ENCODE results near the gene SCIN.
A peak's percentile ranks its signal among the peaks of the same experiment; 100 is the strongest.

SCIN gene

DNA sequence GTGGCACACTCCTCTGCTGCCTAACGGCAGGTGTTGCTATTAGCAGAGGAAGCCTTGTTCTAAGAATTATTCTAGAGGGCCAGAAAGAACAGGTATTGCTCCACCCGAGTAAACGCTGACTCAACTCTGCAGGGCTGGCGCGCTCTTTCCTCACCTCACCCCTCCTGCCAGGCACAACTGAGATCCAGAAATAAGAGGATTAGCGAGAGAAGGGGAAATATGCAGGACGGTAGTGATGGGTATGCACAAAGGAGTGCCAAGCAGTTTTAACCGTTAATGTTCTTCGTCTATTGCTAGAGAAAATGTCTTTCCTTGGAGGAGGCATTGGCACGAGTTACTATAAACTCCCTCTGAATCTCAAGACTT, 369 bp upstream of the SCIN start:
- peak in 1 of 2 experiments; percentile 52 for DNase-seq

- DNase-seq = peak in 1 of 2 experiments; percentile 24
These were observed 1.2 kb downstream of the SCIN start for GRCh38 chr7:12571691-12572090.

DNA sequence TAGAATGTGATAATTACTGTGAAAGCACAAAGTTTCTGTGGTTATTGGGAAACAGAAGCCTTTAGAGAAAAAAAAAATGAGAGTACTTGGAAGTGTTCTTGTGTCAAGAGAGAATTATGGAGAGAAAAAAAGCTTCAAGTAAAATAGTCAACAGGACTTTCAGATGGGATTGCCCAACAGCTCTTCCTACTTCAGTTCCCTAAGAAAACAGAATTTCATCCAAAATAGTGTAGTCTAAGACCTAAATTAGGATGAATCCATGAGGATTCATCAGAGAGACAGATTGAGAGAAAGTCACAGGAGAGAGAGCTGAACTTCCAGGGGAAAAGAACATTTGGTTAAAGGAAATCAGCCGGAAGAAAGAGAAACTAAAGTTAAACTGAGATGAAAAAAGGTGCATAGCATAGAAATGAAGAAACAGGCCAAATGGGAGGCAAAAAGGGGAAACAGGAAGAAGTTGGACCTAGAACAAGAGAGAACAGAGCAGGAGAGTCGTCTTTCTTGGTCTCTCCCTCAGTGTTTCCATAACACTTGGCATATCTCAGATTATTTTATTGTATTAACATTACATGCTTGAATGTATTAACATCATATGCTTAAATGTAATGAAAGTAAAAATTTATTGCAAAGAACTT, 2.5 kb downstream of the SCIN start:
- no peak for DNase-seq

- DNase-seq = no peak
These were observed 3.4 kb downstream of the SCIN start for GRCh38 chr7:12573885-12574284.

- DNase-seq = no peak
These were observed 8.6 kb downstream of the SCIN start for GRCh38 chr7:12578930-12579640.

DNA sequence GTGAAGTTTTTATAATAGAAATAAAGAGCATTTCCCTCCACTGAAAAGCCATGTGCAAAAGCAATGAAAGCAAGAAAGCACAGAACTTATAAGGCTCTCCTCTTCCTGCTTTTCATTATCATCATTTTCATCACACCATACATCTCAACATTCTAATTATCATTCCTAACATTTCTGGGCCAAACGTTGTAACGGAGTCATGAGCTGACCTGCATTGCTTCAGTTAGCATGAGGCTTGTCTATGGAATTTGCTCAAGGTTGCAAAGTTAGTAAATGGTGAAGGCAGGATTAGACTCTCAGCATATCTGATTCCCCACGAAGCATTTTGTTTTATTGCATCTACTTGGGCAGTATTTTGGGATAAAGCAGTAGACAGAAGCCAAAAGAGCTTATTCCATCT, 11.4 kb downstream of the SCIN start:
- DNase-seq = no peak

- no peak for DNase-seq
These were observed 11.8 kb downstream of the SCIN start for GRCh38 chr7:12582362-12582761.

DNA sequence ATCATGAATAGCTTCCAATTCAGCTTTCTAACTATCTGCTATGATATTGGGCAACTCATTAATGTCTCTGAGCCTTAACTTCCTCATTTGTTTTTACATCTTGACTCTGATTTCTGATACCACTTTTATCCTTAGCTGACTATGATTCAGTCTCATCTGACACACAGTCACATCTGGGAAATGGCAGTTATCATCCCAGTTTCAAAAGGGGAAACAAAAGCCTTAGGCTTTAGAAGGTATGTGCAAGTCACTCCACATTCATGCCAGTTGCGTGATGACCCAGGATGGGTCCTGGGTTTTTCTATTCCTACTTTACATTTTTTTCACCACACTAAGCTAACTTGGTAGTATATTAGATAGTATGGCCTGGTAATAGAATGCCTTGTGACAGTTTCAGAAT, 12.7 kb downstream of the SCIN start:
- DNase-seq = no peak

DNA sequence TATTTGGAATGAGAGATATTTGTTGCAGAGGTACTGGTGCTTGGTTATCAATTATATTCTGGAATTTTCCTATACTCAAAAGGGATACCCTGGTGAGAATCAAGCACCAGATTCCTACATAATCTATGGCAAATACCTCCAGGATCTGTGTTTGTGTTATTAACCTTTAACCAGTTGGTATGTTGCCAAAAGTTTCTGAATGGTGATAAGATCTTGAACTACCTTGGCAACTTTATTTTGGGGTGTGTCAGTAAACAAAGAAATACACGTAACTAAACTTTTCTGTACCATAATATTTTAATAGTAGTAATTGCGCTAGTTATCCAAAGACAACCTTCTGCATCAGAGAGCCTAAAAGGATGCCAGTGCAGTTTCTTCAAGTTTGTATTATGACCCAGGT, 13.4 kb downstream of the SCIN start:
- DNase-seq = no peak

DNA sequence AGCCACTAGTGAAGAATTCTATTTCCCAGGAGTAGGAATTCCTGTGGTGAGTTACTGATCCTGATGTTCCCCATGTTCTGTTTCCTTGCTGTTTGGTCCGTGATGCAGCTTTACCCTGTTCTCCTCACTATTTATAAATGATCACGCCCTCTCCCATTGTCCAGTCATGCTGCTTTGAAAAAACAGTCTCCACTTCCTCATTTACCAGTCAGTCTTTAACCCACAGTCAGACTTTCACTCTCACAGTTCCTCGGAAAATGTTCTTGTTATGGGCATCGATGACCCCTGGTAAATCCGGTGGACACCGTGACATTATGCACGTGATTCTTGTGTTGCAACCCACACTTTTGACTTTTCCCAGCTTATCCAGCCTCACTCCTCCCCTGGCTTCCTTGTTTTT, 14.4 kb downstream of the SCIN start:
- no peak for DNase-seq

DNA sequence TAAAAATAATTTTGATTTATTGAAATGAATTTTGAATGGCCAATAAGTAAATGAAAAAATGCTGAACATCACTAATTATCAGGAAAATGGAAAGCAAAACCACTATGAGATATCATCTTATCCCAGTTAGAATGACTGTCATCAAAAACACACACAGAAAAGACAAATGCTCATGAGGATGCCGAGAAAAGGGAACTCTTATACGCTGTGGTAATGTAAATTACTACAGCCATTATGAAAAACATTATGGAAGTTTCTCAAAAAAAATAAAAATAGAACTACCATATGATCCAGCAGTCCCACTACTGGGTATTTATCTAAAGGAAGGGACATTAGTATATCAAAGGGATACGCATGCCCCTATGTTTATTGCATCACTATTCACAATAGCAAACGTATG, 15.8 kb downstream of the SCIN start:
- DNase-seq = no peak

DNA sequence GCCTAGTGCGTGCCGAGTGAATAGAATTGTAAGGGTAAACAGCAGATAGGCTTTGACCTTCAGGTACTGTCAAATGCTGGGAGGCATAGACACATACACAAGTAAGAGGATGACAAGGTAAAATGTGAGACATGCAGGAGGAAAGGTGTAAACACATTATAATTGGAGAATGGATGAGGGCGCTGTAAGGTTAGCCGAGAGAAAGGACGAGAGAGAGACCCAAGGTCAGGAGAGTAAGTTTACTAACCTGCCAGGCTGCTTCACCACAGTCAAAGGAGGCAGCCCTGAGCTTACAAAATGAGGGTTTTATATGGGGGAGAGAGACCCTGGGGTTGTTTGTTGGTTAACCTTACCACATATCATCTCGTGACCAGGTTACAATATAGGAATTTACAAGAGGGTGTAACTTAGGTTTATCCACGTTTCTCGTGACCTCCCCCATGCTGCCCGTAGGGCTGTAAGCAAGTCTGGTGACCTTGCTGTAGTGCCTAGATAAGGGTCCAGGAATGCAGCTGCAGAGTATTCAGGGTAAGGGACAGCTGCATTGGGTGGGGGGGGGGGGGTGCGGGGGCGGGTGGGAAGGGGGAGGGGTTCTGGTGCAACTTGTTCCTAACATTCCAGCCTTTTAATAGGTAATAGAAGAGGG, 17.9 kb downstream of the SCIN start:
- DNase-seq = no peak

GRCh38 chr7:12590559-12590958, 20.0 kb downstream of the SCIN start:
- no peak for DNase-seq

GRCh38 chr7:12594122-12594897, 23.8 kb downstream of the SCIN start:
- no peak for DNase-seq

GRCh38 chr7:12595148-12595547, 24.6 kb downstream of the SCIN start:
- DNase-seq = no peak

DNA sequence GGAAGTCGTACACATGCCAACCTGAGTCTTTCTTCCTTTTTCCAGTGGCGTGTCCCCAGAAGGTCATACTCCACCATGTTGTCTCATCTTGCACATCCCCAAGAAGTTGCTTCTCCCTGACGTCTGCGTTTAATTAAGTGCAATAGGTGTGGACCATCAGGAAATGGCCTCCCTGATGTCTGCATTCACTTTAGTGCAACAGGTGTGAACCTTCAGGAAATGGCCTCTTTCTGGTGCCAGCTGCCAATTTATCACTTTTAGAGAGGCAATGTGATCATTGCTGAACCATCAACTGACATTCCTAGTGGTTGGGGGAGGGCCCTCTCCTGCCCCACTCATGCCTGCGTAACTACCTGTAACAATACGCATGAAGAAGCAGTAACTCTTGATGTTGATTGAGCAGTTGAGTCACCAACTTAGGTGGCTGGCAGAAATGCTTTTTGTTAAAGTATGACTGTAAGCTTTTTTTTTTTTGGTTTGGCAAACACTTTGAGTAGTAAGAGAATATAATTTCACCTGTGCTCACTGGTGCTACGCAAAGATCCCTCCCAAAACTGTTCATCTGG, 25.8 kb downstream of the SCIN start:
- no peak for DNase-seq

DNA sequence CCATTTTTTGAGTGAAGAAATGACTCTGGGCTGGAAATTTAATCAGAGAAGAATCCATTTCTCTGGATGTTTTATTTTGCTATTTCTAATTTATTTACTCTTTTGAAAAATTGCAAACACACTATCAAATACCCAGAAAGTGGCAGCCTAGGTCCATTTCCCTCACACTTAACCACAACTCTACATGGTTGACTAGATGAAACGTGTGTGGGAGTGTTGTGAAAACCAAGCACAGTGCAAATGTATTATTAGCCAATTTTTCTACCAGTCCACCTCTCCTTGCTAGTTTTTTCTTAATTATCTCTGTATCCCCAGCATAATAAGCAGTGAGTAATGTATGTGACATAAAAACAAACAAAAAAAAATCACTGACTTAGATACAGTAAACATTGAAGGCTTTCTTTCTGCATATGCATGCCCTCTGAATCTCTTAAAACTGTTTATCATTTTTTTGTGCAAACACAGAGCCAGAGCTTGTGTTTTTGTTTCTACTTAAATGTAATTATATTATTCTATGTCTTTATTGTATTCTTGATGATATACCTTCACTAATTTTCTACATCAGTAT, 30.9 kb downstream of the SCIN start:
- DNase-seq = no peak

DNA sequence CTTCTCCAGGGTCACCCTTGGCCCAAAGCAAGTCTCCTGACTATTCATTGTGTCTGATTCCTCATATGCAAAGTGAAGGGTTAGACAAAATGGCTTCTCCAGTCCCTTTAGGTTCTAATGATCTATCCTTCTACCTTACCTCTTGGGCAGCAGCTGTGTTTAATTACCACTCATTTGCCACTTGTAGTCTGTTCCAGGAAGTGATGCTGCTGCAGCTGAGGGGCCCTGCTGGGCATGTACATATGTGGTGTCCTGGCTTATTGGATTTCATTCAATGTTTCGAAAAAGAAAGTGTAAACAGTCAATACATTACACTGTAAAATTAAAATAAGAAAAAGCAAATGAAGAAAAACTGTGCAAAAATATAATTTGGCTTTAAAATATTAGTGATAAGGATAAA, 36.6 kb downstream of the SCIN start:
- DNase-seq = peak; percentile 98 to 99

GRCh38 chr7:12609561-12609960, 39.0 kb downstream of the SCIN start:
- no peak for DNase-seq

- DNase-seq = no peak
These were observed 40.4 kb downstream of the SCIN start for GRCh38 chr7:12610899-12611298.

DNA sequence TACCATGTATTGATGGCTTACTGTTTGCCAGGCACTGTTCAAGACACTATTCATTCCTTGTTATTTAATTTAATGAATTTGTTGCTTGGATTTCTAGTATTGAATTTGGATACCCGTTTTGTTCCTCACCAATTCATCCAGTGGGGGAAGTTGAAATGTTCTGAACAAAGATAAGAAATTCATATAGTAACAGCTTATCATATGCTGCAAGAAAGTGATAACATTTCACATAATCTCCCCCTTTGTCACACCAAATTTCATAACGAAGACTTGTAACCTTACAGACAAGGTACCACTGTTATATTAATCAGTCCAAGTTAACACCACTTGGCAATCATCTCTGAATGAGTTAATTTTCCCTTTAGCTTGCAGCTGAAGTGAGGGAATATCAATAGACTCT, 42.1 kb downstream of the SCIN start:
- no peak for DNase-seq

- no peak for DNase-seq
These were observed 49.0 kb downstream of the SCIN start for GRCh38 chr7:12619461-12620069.

DNA sequence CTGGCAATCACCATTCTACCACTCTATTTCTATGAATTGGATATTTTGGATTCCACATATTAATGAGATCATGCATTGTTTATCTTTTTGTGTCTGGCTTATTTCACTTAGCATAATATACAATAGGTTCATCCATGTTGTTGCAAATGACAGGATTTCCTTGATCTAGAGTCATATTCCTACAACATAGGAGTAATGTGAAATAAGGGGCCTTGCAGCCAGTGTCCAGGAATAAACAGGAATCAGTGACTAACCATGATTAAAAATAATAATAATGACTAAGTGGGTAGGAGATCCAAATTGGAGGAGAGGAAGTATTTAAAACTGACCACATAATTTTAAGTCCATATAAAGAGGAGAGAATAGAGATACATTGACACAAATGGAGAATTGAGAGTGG, 49.9 kb downstream of the SCIN start:
- DNase-seq = no peak
